DND-41 (cell line): Measurements from ENCODE around the gene MED12L.

ENCODE experiments used
- ATAC-seq: fragments of 200-7000 bp; cut with Tn5 transposase; 3 replicates; pipeline ENCODE4 v1.9.1; 2021; ENCODE audit warnings: low read depth; ENCODE audit not compliant: insufficient read depth
- DNase-seq: peaks from one replicate; pipeline ENCODE4 v3.0.0-alpha.2; 2020
- H2AFZ ChIP-seq: 2 replicates; pipeline ENCODE4 v1.6.0; 2012; ENCODE audit warnings: low read depth, low read length
- H3K27ac ChIP-seq: 2 replicates; pipeline ENCODE4 v1.5.1; 2012; ENCODE audit warnings: low read length, inconsistent platforms
- H3K27me3 ChIP-seq: fragments of 200-600 bp; sonication (generic); 2 replicates; pipeline ENCODE4 v1.6.0; 2012; ENCODE audit warnings: low read length, mild to moderate bottlenecking, inconsistent platforms; ENCODE audit not compliant: insufficient read depth, poor library complexity
- H3K36me3 ChIP-seq: 2 replicates; pipeline ENCODE4 v1.5.1; 2012; ENCODE audit warnings: low read length, inconsistent platforms; ENCODE audit not compliant: insufficient read depth
- H3K4me1 ChIP-seq: 2 replicates; pipeline ENCODE4 v1.5.1; 2012; ENCODE audit warnings: mild to moderate bottlenecking, low read length; ENCODE audit not compliant: insufficient read depth
- H3K4me2 ChIP-seq: 2 replicates; pipeline ENCODE4 v1.6.0; 2012; ENCODE audit warnings: mild to moderate bottlenecking, moderate library complexity, low read length, inconsistent platforms; ENCODE audit not compliant: insufficient read depth
- H3K4me3 ChIP-seq, 2 experiments: fragments of 200-600 bp in 1 of 2; shearing (Covaris generic) in 1 of 2; 2 replicates each; pipeline ENCODE4 v1.5.1; 2012 to 2016; ENCODE audit warnings: inconsistent platforms in 2 of 2, low read length in 2 of 2, mild to moderate bottlenecking in 2 of 2, low read depth in 1 of 2, moderate library complexity in 1 of 2
- H3K79me2 ChIP-seq: 2 replicates; pipeline ENCODE4 v1.6.0; 2012; ENCODE audit warnings: low read length, inconsistent platforms; ENCODE audit not compliant: insufficient read depth
- H3K9ac ChIP-seq: 2 replicates; pipeline ENCODE4 v1.6.0; 2012; ENCODE audit warnings: low read depth, mild to moderate bottlenecking, inconsistent platforms, low read length, moderate library complexity
- H3K9me3 ChIP-seq: 2 replicates; pipeline ENCODE4 v1.5.1; 2012; ENCODE audit warnings: low read length, moderate library complexity, mild to moderate bottlenecking, inconsistent platforms; ENCODE audit not compliant: insufficient read depth, severe bottlenecking
- H4K20me1 ChIP-seq: 2 replicates; pipeline ENCODE4 v1.6.0; 2012; ENCODE audit warnings: low read length; ENCODE audit not compliant: insufficient read depth
- EZH2 ChIP-seq: IDR thresholded peaks from 3 replicates; pipeline ENCODE4 v1.6.1; 2012; ENCODE audit warnings: borderline replicate concordance, low read depth, mild to moderate bottlenecking, moderate library complexity, low read length, inconsistent platforms; ENCODE audit not compliant: severe bottlenecking
- TF ChIP-seq, protein P1 (sequence below): IDR thresholded peaks from 2 replicates; pipeline ENCODE4 v1.5.1; 2012; ENCODE audit warnings: borderline replicate concordance, low read length, moderate library complexity, mild to moderate bottlenecking; ENCODE audit not compliant: poor library complexity, severe bottlenecking; ENCODE audit errors: extremely low read depth

The MED12L gene

GRCh38 chr3:151297429-151297828 lies 212.0 kb downstream of the MED12L start:
- H2AFZ ChIP-seq = no peak overlapping the region
- H3K27ac ChIP-seq = no peak overlapping the region
- H3K36me3 ChIP-seq = no peaks in the 10 kb centered on the region
- H3K9ac ChIP-seq = no peak overlapping the region
- H3K4me2 ChIP-seq = no peak overlapping the region
- no peaks in the 10 kb centered on the region for H3K4me1 ChIP-seq
- ATAC-seq (no peak), DNase-seq (no peak)
- TF ChIP-seq EZH2 = no peak
- TF ChIP-seq, protein P1, sequence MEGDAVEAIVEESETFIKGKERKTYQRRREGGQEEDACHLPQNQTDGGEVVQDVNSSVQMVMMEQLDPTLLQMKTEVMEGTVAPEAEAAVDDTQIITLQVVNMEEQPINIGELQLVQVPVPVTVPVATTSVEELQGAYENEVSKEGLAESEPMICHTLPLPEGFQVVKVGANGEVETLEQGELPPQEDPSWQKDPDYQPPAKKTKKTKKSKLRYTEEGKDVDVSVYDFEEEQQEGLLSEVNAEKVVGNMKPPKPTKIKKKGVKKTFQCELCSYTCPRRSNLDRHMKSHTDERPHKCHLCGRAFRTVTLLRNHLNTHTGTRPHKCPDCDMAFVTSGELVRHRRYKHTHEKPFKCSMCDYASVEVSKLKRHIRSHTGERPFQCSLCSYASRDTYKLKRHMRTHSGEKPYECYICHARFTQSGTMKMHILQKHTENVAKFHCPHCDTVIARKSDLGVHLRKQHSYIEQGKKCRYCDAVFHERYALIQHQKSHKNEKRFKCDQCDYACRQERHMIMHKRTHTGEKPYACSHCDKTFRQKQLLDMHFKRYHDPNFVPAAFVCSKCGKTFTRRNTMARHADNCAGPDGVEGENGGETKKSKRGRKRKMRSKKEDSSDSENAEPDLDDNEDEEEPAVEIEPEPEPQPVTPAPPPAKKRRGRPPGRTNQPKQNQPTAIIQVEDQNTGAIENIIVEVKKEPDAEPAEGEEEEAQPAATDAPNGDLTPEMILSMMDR = no peak
- H3K79me2 ChIP-seq = no peaks in the 10 kb centered on the region
- no peaks in the 10 kb centered on the region for H3K9me3 ChIP-seq
- H3K27me3 ChIP-seq = no peaks in the 10 kb centered on the region
- H4K20me1 ChIP-seq = no peaks in the 10 kb centered on the region
- H3K4me3 ChIP-seq = no peak overlapping the region

GRCh38 chr3:151299006-151299405 lies 213.5 kb downstream of the MED12L start:
- H3K9ac ChIP-seq = no peak overlapping the region
- no peak overlapping the region for H3K27ac ChIP-seq
- TF ChIP-seq EZH2 = no peak
- TF ChIP-seq, protein P1 = no peak
- no peaks in the 10 kb centered on the region for H3K36me3 ChIP-seq
- no peaks in the 10 kb centered on the region for H3K9me3 ChIP-seq
- no peaks in the 10 kb centered on the region for H3K27me3 ChIP-seq
- ATAC-seq (no peak), DNase-seq (no peak)
- no peaks in the 10 kb centered on the region for H3K4me1 ChIP-seq
- no peak overlapping the region for H3K4me2 ChIP-seq
- no peak overlapping the region for H3K4me3 ChIP-seq
- no peak overlapping the region for H2AFZ ChIP-seq
- no peaks in the 10 kb centered on the region for H4K20me1 ChIP-seq
- no peaks in the 10 kb centered on the region for H3K79me2 ChIP-seq

DNA sequence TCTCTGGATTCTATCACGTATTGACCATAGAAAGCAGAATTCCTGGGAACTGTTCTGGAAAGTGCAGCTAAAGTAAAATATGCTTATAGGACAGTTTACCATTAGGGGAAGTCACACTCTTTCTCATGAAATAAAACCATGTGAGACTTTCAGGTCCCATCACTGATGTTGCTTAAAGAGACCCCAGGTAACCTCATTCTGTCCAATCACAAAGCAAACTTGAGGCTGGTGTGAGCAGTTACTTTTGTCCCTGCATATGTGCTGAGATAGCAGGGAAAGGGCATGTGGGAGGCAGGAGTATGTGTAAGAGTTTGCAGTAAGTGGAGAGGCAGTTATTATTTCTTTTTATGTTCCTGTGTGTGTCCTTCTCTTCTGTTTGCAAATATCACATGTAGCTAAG lies 215.1 kb downstream of the MED12L start:
- Histone ChIP-seq H3K4me3 (no peak overlapping the region), H2AFZ (no peak overlapping the region), H3K4me1 (no peaks in the 10 kb centered on the region), H3K79me2 (no peaks in the 10 kb centered on the region), H3K36me3 (no peaks in the 10 kb centered on the region), H3K27me3 (no peaks in the 10 kb centered on the region), H3K4me2 (no peak overlapping the region), H3K9ac (no peak overlapping the region), H3K9me3 (no peaks in the 10 kb centered on the region), H3K27ac (no peak overlapping the region), H4K20me1 (no peaks in the 10 kb centered on the region)
- no peak for ATAC-seq
- DNase-seq = no peak
- TF ChIP-seq, protein P1 = no peak
- TF ChIP-seq EZH2 = no peak

DNA sequence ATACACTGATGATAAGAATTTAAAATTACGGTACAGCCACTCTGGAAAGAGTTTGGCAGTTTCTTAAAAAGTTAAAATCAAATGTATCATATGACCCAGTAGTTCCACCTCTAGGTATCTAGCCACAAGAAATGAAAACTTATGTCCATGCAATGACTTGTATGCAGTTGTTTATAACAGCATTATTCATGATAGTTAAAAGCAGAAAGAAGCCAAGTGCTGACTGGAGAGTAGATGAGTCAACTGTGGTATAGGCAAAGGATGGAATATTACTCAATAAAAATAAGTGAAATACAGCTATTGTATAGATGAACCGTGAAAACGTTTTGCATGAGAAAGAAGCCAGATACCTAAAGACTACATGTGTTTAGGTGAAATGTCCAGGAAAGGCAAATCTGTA lies 216.3 kb downstream of the MED12L start:
- Histone ChIP-seq H3K36me3 (no peaks in the 10 kb centered on the region), H3K9me3 (no peaks in the 10 kb centered on the region), H3K27ac (no peak overlapping the region), H3K9ac (no peak overlapping the region), H3K4me1 (no peaks in the 10 kb centered on the region), H3K79me2 (no peaks in the 10 kb centered on the region), H3K27me3 (no peaks in the 10 kb centered on the region), H4K20me1 (no peaks in the 10 kb centered on the region), H2AFZ (no peak overlapping the region), H3K4me2 (no peak overlapping the region), H3K4me3 (no peak overlapping the region)
- no peak for DNase-seq
- no peak for ATAC-seq
- TF ChIP-seq, protein P1 = no peak
- no peak for TF ChIP-seq EZH2
